Endothelial cell of hepatic sinusoid (primary cell): ENCODE data around the gene CIRBP.

Source experiments
- in situ Hi-C: cut with HindIII; loops from 2 replicates; pipeline ENCODE4 v1.10.0; 2017; ENCODE audit warnings: low sequenced_read_pairs

CIRBP gene

DNA sequence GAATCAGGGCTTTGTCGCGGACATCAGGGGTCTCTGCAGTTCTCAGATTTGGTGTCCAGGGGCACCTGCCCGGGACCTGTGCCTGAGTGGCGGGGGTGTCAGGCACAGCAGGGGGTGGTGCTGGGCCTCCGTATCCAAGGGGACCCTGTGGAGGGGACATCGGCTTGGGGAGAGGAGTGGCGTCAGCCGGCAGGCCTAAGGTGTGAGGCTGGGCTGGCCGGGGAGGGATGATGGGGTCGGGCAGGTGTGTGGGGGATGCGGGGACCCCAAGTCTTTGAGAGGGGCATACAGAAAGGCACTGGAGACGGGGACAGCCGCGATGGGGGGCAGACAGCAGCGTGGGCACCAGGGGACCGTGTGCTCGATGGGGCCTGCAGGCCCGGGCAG is 19.1 kb downstream of the CIRBP start:
- in situ Hi-C loops = no loop called here

DNA sequence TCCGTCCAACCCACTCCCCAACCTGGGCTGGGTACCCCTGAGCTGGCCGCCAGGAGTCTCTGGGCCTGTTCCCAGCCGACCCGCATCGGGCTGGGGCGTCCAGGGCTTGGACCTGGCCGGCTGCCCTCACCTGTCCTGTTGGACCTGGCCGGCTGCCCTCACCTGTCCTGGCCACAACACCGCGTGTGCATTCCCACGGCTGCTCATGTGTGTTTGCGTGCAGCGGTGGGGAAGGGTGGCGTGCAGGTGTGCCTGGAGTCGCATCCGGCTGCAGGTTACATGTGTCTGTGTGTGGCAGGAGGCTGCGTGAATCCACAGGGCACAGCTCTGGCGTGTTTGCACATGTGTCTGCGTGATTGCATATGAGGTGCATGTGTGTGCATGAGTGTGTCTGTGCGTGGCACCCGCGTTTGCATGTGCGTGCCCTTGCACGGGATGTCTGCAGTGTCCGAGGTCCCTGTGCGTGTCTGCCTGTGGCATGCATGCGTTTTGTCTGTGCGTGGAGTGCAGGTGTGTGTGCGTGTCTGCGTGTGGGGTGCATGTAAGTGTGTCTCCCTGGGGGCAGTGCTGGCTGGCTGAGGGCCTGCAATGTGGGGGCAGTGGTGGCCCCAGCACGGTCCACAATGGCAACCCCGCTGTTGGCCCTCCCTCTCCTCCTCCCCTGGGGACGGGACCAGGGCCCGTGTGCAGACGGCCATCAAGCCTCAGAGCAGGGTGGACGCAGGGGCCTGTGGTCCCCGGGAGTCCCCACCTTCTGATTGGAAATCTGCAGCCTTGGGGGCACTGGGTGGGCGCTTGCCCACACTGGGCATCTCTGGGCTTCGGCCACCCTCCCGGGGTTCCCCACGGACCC is 19.9 kb downstream of the CIRBP start:
- in situ Hi-C loops = no loop called here

DNA sequence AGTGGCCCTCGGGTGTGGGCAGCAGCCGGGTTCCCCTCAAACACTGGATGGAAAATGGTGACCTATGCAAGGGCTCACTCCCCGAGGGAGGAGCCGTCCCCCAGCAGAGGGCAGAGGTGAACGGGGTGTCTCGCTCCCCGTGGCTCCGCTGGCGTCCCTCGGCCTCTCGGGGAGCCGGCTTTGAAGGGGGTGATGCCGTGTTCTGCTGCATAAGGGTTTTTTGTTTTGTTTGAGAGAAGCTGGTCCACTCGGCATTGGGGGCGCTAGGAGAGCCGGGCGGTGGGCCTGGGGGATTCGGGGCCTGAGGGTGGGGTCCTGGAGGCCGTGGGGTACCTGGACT is 20.5 kb downstream of the CIRBP start:
- in situ Hi-C loops = no loop called here

DNA sequence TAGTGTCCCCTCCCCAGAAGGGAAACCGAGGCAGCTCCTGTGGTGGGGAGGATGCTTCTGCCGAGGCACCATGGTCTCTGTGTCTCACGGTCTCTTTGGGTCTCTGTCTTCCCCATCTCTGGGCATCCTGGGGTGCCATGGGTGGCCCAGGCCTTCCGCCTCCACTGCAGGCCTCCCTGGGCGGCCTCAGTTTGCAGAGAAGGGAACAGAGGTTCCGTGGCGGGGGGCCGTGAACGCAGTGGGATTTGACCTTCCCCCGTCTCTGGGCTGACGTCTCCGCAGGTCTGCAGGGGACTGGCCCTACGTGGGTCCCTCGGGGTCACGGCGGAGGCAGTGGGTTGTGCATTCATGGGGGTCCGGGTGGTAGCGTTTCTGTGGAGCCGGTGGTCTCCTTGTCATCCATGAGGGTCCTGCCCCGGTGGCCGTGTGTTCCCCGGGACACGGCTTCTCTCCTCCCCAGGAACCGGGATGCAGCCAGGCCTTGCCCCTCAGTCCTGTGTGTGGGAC is 21.1 kb downstream of the CIRBP start:
- in situ Hi-C loops = no loop called here

DNA sequence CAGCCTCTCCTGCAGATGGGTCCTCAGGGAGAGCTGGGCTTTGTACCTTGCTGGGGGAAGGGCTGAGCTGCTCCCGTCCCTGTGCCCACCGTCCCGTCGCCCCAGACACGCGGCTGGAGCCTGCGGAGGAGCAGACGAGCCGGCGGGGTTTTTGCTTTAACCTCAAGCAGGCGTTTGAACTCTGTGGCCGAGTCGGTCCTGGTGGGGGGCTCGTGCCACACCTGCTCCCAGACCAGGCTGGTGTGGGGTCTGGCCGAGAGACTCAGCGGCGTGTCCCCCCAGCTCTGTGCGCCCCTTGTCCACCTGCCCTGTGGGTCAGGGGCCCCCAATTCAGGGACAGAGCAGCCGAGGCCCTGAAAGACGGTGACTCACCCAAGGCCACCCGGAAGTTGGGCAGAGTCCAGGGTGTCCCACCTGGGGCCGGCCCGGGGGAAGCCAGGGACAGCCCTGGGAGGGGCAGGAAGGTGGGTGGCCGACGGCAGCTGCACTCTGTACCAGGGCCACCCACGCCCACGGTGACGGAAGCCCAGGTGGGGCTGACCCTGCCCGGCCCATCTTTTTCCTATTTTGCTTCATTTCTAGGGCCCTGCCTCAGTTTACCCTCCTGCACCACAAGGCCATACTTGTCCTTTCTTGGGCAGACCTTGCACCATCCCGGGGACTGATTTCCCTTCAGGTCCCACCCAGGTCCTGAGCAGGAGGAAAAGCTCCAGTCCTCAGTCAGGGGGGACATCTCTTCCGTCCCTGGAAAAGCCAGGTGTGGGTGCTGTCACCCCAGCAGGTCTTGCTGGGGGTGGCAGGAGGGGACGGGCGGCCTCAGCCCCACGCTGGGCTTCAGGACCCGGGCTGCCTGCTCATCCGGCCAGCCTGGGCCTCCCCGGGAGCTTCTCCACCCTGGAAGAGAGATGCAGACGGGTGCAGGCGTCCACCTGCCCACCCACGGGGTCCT is 21.8 kb downstream of the CIRBP start:
- in situ Hi-C loops = no loop called here

DNA sequence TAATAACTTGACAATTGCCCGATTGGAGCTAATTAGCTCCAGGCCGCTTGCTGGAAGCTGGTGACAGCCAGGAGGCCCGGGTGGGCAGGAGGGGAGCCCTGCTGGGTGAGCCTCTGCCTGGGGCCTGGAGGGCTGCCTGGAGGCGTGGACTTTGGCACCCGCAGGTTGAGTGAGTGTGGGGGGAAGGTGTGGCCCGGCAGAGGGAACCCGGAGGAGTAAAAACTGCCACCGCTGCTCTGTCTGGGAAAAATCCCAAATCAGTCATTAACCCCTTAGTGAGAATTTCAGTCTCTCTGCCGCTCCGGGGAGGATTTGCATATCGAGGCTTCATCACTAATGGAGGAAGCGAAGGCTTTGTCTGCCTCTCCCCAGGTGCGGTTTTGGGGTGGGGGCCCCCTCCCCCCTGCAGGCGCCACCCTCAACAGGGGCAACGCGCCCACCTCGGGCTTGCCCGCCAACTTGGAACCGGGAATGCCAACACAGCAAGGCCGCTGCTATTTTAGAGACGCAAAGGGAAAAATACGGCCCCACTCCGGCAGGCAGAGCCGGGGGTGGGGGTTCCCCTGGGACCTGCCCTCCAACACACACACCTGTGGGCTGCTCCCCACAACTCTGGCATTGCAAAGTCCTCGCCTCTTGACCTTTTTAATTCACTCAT is 22.8 kb downstream of the CIRBP start:
- in situ Hi-C loops = no loop called here

DNA sequence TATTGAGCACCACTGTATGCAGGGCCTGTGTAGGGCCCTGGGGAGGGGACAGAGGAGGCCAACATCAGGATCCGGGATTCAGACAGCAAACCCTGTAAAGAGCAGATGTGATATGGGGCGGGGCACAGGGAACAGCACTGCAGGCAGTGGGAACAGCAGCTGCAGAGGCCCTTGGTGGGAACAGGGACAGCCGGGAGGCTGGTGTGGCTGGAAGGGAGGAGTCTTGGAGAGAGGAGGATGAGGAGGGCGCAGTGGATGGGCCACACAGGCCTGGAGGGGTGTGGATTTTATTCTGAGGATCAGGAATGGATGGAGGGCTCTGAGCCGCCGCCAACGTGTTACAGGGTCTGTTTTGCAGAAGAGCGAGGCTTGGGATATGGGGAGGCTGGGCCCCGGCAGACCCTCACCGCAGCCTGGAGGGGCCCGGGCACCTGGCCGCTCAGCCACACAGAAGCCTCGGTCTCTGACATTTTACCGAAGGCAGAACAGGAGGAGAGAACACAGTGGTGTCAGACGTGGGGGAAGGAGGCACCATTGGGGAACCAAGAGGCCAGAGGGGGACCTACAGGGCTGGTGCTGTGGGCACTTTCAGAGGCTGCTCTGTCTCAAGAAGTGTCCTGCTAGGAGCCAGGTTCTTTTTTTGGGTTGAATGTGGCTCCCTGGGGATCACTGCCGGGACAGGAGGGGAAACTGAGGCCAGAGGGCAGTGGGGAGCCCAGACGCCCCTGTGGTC is 23.5 kb downstream of the CIRBP start:
- in situ Hi-C loops = no loop called here

DNA sequence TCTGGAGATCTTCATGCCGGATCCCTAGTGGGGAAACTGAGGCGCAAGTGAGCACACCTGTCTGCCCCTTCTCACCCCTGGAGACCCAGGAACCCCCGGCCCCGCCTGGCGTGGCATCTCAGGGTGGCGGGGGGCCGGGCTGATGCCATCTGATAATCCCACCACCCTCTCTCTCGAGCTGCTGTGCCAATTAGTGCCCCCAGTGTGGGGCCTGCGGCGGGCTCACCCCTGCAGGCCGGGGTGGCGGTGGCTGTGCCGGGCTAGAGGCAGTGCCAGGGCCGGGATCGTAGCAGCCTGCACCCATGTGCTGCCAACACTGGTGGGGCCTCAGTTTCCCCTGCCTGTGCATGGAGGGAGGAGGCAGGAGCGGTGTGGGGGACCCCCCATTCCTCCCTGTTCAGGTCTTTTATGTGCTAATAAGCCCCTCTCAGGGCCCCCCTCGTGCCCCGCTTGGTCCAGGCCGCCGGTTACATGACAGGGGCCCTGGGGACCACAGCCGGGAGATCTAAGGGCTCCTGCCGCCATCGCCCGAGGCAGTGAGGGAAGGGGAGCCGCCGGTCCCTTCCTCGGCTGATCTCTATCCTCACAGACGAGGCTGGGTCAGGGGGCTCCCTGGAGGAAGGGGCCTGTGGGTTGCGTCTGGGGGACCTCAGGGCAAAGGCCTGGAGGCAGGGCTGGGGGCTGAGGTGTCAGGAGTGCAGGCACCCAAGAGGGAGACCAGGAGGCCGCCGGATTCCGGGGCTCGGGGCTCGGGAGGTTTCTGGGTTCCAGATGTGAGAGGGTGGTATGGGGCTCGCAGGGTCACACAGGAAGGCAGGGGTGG is 24.9 kb downstream of the CIRBP start:
- in situ Hi-C loops = no loop called here

DNA sequence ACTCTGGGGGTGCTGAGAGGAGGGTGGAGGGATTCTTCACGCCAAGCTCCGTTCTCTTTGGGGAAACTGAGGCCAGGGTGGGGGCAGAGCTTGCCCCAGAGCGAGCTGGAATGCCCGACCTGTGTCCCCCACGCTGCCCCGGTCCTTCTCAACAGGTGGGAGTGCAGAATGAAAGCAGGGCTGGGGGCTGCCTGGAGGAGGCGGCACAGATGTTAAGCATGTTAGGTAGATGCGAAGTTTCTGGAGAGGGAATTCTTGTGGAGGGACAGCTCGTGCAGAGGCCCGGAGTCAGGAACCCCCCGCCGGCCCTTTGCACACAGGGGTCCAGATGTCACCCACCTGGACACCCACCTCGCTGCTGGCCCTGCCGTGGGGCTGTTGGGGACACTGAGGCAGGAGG is 25.6 kb downstream of the CIRBP start:
- in situ Hi-C loops = no loop called here

DNA sequence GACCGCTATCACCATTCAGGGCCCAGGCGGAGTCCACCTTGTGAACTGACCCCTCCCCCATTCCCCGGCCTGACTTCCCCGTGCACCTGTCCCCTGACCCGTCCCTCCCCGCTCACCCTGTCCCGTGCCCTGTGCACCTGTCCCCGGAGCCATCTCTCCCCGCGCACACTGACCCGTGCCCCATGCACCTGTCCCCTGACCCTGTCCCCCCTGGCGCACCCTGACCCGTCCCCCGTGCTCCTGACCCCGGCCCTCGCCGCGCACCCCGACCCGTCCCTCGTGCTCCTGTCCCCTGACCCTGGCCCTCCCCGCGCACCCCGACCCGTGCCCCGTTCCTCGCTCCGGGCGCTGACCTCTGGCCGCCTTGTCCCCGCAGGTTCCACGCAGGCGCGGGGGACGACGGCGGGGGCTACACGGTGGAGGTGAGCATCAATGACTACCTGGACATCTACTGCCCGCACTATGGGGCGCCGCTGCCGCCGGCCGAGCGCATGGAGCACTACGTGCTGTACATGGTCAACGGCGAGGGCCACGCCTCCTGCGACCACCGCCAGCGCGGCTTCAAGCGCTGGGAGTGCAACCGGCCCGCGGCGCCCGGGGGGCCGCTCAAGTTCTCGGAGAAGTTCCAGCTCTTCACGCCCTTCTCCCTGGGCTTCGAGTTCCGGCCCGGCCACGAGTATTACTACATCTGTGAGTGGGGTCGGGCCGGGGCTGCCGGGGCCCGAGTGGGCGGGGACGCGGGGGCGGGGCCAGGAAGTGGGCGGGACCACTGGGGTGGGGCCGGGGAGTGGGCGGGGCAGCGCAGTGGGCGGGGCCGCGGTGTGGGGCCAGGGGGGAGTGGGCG is 26.3 kb downstream of the CIRBP start:
- in situ Hi-C loops = no loop called here

DNA sequence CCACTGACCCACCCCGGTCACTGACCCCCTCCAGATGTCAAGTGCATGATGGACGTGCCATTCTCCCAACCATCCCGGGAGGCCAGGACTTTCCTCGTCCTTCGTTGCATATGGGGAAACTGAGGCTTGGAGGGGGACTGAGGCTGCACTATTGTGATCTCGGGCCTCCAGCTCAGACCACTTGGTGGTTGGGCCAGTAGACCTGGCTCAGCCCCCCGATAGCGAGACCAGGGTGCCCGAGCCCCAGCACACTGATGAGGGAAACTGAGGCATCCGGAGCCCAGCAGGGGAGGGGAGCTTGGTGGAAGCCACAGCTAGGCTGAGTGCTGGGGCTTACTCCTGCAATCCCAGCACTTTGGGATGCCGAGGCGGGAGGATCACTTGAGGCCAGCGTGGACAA is 26.9 kb downstream of the CIRBP start:
- in situ Hi-C loops = no loop called here

DNA sequence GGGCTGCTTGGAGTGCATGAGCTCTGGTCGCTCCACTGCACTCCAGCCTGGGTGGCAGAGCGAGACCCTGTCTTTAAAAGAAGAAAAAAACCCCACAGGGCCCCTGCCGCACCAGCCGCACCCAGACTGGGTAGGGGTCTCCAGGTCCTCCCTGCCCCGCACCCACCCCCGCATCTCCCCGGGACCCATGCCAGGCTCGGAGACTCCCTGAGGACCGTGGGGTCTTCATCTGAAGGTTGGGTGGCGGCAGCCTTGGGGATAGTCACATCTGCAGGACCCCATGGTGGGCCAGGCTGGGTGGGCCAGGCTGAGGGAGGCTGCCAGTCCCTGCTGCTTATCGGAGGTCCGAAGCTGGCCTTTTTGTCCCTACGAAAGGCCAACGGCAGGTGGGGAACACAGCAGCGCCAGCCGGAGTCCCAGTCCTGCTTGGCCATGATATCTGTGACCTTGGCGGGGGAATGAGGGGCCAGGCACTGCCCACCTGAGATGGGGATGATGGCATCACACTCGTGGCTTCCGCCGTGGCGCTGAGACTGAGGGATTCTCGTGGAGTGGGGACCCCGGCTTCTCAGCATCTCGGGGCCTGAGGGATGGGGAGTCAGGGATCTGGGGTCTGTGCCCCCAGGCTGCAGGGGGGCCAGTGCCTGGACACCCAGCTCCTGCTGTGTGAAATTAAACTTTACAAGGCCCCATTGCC is 27.6 kb downstream of the CIRBP start:
- in situ Hi-C loops = no loop called here

DNA sequence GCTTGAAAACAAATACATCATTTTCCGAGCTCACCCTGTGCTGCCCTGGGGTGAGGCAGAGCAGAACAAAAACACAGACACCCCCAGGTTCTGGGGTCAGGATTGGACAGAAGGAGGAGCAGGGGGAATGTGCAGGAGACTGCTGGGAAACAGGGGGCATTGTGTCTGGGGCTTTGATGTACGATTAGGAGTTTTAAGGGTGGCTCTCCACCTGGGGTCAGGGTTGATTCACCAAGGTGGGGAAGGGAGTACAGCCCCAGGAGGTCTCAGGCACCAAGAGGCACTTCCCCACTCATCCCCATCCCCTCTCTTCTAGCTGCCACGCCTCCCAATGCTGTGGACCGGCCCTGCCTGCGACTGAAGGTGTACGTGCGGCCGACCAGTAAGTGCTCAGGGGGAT is 29.1 kb downstream of the CIRBP start:
- in situ Hi-C loops = no loop called here

DNA sequence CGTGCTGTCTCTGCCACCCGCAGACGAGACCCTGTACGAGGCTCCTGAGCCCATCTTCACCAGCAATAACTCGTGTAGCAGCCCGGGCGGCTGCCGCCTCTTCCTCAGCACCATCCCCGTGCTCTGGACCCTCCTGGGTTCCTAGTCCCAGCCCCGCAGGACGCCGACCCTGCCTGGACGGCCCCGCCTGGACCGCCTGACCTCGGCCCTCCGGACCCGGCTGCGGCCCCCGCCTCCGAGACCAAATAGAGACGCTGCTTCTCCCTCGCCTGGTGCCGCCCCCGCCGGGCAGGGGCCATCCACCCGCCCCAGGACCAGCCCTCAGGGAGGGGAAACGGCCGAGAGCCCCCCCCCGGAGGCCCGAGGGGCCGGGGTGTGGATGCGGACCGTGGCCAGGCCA is 30.7 kb downstream of the CIRBP start:
- in situ Hi-C loops = no loop called here

DNA sequence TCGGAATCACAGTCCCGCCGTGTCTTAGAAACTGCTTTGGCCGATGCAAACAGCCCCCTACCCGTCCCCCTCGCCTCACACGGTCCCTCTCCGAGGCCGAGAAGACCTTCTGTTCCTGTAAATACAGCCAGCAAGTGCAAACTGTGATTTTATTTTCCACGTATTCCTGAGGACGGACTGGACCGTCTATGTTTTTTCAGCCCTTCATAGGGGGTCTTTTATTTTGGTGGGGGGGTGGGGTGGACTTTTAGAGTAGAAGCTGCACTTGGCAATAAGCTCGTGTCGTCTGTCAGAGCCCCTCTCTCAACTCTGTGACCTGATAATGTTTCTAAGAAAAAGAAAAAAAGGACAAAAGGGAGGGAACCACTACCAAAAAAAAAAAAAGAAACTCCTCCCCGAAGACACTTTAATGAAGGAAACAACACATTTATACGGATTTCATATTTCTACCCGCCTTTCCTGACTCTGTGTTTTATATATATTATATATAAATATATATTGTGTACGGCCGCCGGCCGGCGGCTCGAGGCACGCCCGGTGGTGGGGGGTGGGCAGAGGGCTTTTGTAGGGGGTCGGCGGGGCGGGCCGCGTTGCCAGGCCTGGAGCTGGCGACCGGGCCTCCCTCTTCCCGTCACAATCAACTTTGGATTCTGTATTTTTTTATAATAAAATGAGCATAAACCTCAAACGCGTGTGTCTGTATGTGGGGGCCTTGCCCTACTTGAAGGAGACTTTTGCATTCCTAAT is 31.8 kb downstream of the CIRBP start:
- in situ Hi-C loops = no loop called here

DNA sequence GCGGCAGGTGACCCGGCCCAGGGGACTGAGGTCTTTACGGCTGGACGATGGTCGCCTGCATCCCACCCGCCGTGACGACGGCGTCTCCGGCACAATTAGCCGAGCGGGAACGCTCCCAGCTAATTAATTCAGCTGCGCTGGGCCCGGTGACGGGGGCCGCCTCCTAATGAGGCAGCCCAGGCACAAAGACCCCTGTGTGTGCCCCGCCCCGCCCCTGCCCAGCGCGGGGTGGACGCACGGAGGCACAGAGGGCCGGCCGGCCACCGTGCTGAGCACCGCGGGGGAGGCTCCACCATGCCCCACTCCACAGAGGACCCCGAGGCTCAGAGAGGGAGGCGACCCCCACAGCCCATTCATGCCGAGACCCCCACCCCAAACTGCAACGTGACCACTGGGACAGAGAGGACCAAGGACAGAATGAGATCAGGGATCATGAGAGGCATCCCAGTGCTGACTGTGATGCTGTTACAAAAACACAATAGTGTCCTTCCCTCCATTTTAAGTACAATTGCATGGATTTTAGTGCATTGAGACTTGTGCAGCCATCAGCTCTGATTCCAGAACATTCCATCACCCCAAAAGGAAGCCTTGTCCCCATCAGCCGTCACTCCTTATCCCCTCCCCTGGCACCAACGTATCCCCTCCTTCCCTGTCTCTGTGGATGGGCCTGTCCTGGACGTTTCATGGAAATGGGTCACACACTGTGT is 33.6 kb downstream of the CIRBP start:
- in situ Hi-C loops = no loop called here
